Heart left ventricle (tissue), 16 donors: ENCODE measurements around the gene GRM7. TPM values are rescaled to one million over a fixed set of nuclear protein-coding genes. Genes with fewer than 3 reads are reported as not detected.

ENCODE experiments used
- ATAC-seq, 4 donors: fragments of 200-7000 bp; cut with Tn5 transposase; one replicate each; pipeline ENCODE4 v1.9.1; 2020 to 2022; ENCODE audit warnings: moderate library complexity in 4 of 4, mild to moderate bottlenecking in 3 of 4, moderate number of reproducible peaks in 1 of 4
- DNase-seq, 5 donors: peaks; one replicate each; pipeline ENCODE4 v3.0.0-alpha.2; 2020
- H3K27ac ChIP-seq, 12 donors: fragments of 200-600 bp; sonication (generic) in 4 of 12; one replicate each; pipeline versions ENCODE4 v1.5.0 to v1.8.0; 2016 to 2022; ENCODE audit warnings: mild to moderate bottlenecking in 2 of 12
- H3K27me3 ChIP-seq, 9 donors: fragments of 200-600 bp; sonication (generic) in 2 of 9; one replicate each; pipeline versions ENCODE4 v1.5.1 to v1.8.0; 2016 to 2022; ENCODE audit warnings: mild to moderate bottlenecking in 3 of 9
- H3K36me3 ChIP-seq, 9 donors: fragments of 200-600 bp; sonication (generic) in 2 of 9; one replicate each; pipeline versions ENCODE4 v1.5.0 to v1.8.0; 2018 to 2022; ENCODE audit warnings: mild to moderate bottlenecking in 2 of 9
- H3K4me1 ChIP-seq, 12 donors: fragments of 200-600 bp; sonication (generic) in 4 of 12; one replicate each; pipeline versions ENCODE4 v1.5.0 to v1.8.0; 2016 to 2022; ENCODE audit warnings: mild to moderate bottlenecking in 3 of 12
- H3K4me3 ChIP-seq, 12 donors: fragments of 200-600 bp; sonication (generic) in 4 of 12; one replicate each; pipeline versions ENCODE4 v1.5.0 to v1.8.0; 2017 to 2022; ENCODE audit warnings: mild to moderate bottlenecking in 9 of 12, moderate library complexity in 4 of 12
- H3K9me3 ChIP-seq, 12 donors: fragments of 200-600 bp; sonication (generic) in 4 of 12; one replicate each; pipeline versions ENCODE4 v1.5.0 to v1.8.0; 2016 to 2022; ENCODE audit warnings: mild to moderate bottlenecking in 1 of 12
- POLR2A ChIP-seq, 2 donors: fragments of 450-650 bp; IDR thresholded peaks; one replicate each; pipeline ENCODE4 v1.6.1; 2017; ENCODE audit warnings: antibody characterized with exemption in 2 of 2, mild to moderate bottlenecking in 2 of 2, moderate library complexity in 2 of 2
- WGBS, 4 donors: extraction: QIAGEN DNeasy Blood & Tissue Kit in 2 of 4; methylation state at CpG; one replicate each; pipeline versions ENCODE4 v1.1.5 to v1.1.7; 2013 to 2018; 5-methylcytosine and 5-hydroxymethylcytosine counted together
- intact Hi-C, 10 donors: fragments of 100-400 bp; cut with DNase I; formaldehyde crosslinking; loops; one replicate each; pipeline versions ENCODE4 v1.11.1 to v1.14.2; 2022
- polyA plus RNA-seq, 2 donors: library from polyadenylated mRNA; stranded (reverse); fragments of 200-250 nt; gene quantifications; one replicate each; pipeline ENCODE4 v1.2.3, GENCODE V29; 2013
- total RNA-seq, 9 donors: library from RNA; depleted of rRNA in 2 of 9; stranded (reverse); fragments of >200 nt in 2 of 9; fragmentation: NEBNext Ultra II Directional in 3 of 9; extraction: Animal tissue kit (Norgen Biotek cat#: 25700) in 3 of 9; gene quantifications; one replicate each; pipeline versions ENCODE4 v1.1.0 to v1.2.4, GENCODE V29; 2016 to 2023
- TF ChIP-seq, protein P1 (sequence below), 12 donors: fragments of 200-600 bp; sonication (generic) in 4 of 12; IDR thresholded peaks; one replicate each; pipeline versions ENCODE4 v1.5.0 to v1.8.0; 2018 to 2022; ENCODE audit warnings: antibody characterized with exemption in 12 of 12, mild to moderate bottlenecking in 5 of 12
- donor health status: ischemic (EF 13 %, LVEDD 7.1; RV severe dilation, severe dysfunction).
- donor health status: healthy with polysubstance abuse.
- donor health status: DM: no; HTN: yes; CAD: no.
- donor health status: DM: no; HTN: no; CAD: no.
- donor health status: ischemic (EF 25% LVEDD 6.9; RV normal size, moderate dysfunction).
- donor health status: ischemic (EF 25% LVEDD 5.7; RV mildly dilated, moderate dysfunction).
- donor health status: healthy.
- donor health status: DM: yes; HTN: yes; CAD: no.
- donor health status: ischemic (EF 35%, LVEDD 5.7; RV mildly dilated, moderate dysfunction).
- donor health status: nonischemic (EF 11% LVEDD 7.7; RV severe dilation, severe dysfunction).
- donor health status: DM: yes; HTN: yes; CAD: no.
- donor health status: PGD.
- donor health status: ischemic (EF 29% LVEDD 5.4; RV normal size, mild dysfunction).
- donor health status: nonischemic (EF 23%, LVEDD 6.1; RV moderate dilation, normal function).

Gene GRM7
- total and polyA plus RNA-seq, 11 donors, result not detected

- H3K4me3 ChIP-seq, result no peak overlapping the region
- ATAC-seq (no peak), DNase-seq (no peak)
- no peaks in the 10 kb centered on the region for H3K36me3 ChIP-seq
- H3K27ac ChIP-seq, result no peak overlapping the region
- intact Hi-C loops, result no loop called here
- WGBS, 4 donors, result 56 to 67% (median 65%) methylated on average over 4 of the region's 4 CpGs
- no peak for TF ChIP-seq POLR2A (IDR thresholded peaks at IDR 0.05)
- TF ChIP-seq, protein P1, sequence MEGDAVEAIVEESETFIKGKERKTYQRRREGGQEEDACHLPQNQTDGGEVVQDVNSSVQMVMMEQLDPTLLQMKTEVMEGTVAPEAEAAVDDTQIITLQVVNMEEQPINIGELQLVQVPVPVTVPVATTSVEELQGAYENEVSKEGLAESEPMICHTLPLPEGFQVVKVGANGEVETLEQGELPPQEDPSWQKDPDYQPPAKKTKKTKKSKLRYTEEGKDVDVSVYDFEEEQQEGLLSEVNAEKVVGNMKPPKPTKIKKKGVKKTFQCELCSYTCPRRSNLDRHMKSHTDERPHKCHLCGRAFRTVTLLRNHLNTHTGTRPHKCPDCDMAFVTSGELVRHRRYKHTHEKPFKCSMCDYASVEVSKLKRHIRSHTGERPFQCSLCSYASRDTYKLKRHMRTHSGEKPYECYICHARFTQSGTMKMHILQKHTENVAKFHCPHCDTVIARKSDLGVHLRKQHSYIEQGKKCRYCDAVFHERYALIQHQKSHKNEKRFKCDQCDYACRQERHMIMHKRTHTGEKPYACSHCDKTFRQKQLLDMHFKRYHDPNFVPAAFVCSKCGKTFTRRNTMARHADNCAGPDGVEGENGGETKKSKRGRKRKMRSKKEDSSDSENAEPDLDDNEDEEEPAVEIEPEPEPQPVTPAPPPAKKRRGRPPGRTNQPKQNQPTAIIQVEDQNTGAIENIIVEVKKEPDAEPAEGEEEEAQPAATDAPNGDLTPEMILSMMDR (IDR thresholded peaks at IDR 0.05), result no peak
- H3K27me3 ChIP-seq, result no peaks in the 10 kb centered on the region
- H3K9me3 ChIP-seq, result no peaks in the 10 kb centered on the region
- H3K4me1 ChIP-seq, result no peaks in the 10 kb centered on the region
These were observed 563.1 kb downstream of the GRM7 start for GRCh38 chr3:7423995-7424394.

DNA sequence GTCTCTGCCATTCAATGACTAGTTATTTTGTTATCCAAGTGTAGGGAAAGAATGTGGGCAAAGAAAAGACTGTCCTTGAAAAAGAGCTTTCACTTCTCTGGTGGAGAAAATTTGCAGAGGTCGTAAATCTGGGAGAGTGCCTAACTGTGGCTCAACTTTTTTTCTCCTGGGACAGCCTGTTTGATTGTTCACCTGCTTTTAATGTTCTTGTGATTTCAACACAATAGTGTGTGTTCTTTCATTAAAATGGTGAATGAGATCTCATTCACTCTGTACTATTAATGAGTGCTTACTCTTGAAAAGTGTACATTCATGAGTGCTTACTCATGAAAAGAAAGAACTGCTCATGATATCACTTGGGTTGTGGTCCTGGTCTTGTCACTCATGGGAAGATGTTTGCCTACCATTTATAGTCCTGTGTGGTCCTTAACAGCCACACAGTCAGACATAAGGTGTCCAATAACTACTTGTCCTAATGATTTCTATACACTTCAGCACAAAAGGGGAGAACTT lies 567.3 kb downstream of the GRM7 start:
- ATAC-seq, result no peak
- Histone ChIP-seq H3K9me3 (peaks cover 0 to 16% (median 8%) of the 10 kb centered on the region in 12 donors), H3K4me1 (no peaks in the 10 kb centered on the region), H3K36me3 (no peaks in the 10 kb centered on the region), H3K27ac (no peak overlapping the region), H3K27me3 (no peaks in the 10 kb centered on the region), H3K4me3 (no peak overlapping the region)
- WGBS, 4 donors, result 68 to 82% (median 80%) methylated on average over 1 of the region's 1 CpG
- TF ChIP-seq POLR2A (IDR thresholded peaks at IDR 0.05), result no peak
- TF ChIP-seq, protein P1 (IDR thresholded peaks at IDR 0.05), result no peak
- no peak for DNase-seq
- intact Hi-C loops, result no loop called here

- TF ChIP-seq POLR2A (IDR thresholded peaks at IDR 0.05), result no peak
- TF ChIP-seq, protein P1 (IDR thresholded peaks at IDR 0.05), result no peak
- Histone ChIP-seq H3K4me3 (no peak overlapping the region), H3K36me3 (no peaks in the 10 kb centered on the region), H3K27me3 (no peaks in the 10 kb centered on the region), H3K9me3 (peaks cover 0 to 38% (median 9%) of the 10 kb centered on the region in 12 donors), H3K4me1 (no peaks in the 10 kb centered on the region), H3K27ac (no peak overlapping the region)
- intact Hi-C loops, result no loop called here
- no peak for ATAC-seq
- 83 to 89% (median 88%) methylated on average over 2 of the region's 2 CpGs for WGBS, 4 donors
- DNase-seq, result no peak
These were observed 571.7 kb downstream of the GRM7 start for GRCh38 chr3:7432610-7433009.

GRCh38 chr3:7433073-7433472 lies 572.2 kb downstream of the GRM7 start:
- no peak overlapping the region for H3K4me3 ChIP-seq

More at GRCh38 chr3:7433073-7433472, 572.2 kb downstream of the GRM7 start:
- intact Hi-C loops, result no loop called here
- peaks cover 0 to 38% (median 9%) of the 10 kb centered on the region in 12 donors for H3K9me3 ChIP-seq
- ATAC-seq (no peak), DNase-seq (no peak)
- H3K4me1 ChIP-seq, result no peaks in the 10 kb centered on the region
- WGBS, 4 donors, result 88 to 94% (median 92%) methylated on average over 2 of the region's 2 CpGs
- H3K27ac ChIP-seq, result no peak overlapping the region
- TF ChIP-seq, protein P1 (IDR thresholded peaks at IDR 0.05), result no peak
- no peaks in the 10 kb centered on the region for H3K27me3 ChIP-seq
- no peaks in the 10 kb centered on the region for H3K36me3 ChIP-seq
